CD4-positive, alpha-beta T cell treated with Interleukin-2 at 100 ng/mL for 4 hours (primary cell): ENCODE data around the gene EBNA1BP2.
"Not testable (repeated sequence)": the region's sequence is repeated elsewhere in the genome, so short reads cannot be mapped to it uniquely, and the experiment has no call there.

Experiments
- DNase-seq: peaks from one replicate; pipeline ENCODE4 v3.0.0-alpha.2; 2020; ENCODE audit warnings: low spot score

The EBNA1BP2 gene

GRCh38 chr1:43171312-43171875, 696 bp downstream of the EBNA1BP2 start:
- no peak for DNase-seq

GRCh38 chr1:43165765-43166164, 6.3 kb downstream of the EBNA1BP2 start:
- DNase-seq, result no peak

- DNase-seq, result no peak
Observed at GRCh38 chr1:43165162-43165561, 6.9 kb downstream of the EBNA1BP2 start.

GRCh38 chr1:43156026-43156425, 16.1 kb downstream of the EBNA1BP2 start:
- DNase-seq, result no peak

- no peak for DNase-seq
Observed at GRCh38 chr1:43153443-43153842, 18.6 kb downstream of the EBNA1BP2 start.

- DNase-seq, result no peak
Observed at GRCh38 chr1:43152866-43153265, 19.2 kb downstream of the EBNA1BP2 start.

GRCh38 chr1:43149889-43150288, 22.2 kb downstream of the EBNA1BP2 start:
- DNase-seq, result no peak

GRCh38 chr1:43147625-43148327, 24.3 kb downstream of the EBNA1BP2 start:
- DNase-seq, result no peak

- DNase-seq, result no peak
Observed at GRCh38 chr1:43144237-43144636, 27.9 kb downstream of the EBNA1BP2 start.

GRCh38 chr1:43143441-43143888, 28.6 kb downstream of the EBNA1BP2 start:
- DNase-seq, result no peak

GRCh38 chr1:43140583-43140982, 31.5 kb downstream of the EBNA1BP2 start:
- DNase-seq, result no peak

- DNase-seq, result no peak
Observed at GRCh38 chr1:43140010-43140409, 32.1 kb downstream of the EBNA1BP2 start.

GRCh38 chr1:43139295-43139694, 32.8 kb downstream of the EBNA1BP2 start:
- not testable (repeated sequence) for DNase-seq

- no peak for DNase-seq
Observed at GRCh38 chr1:43137445-43138052, 34.5 kb downstream of the EBNA1BP2 start.

GRCh38 chr1:43135857-43136781, 36.0 kb downstream of the EBNA1BP2 start:
- no peak for DNase-seq

- no peak for DNase-seq
Observed at GRCh38 chr1:43134640-43135039, 37.5 kb downstream of the EBNA1BP2 start.

GRCh38 chr1:43134068-43134467, 38.0 kb downstream of the EBNA1BP2 start:
- no peak for DNase-seq

- DNase-seq, result no peak
Observed at GRCh38 chr1:43129426-43129825, 42.7 kb downstream of the EBNA1BP2 start.

- no peak for DNase-seq
Observed at GRCh38 chr1:43128816-43129215, 43.3 kb downstream of the EBNA1BP2 start.

- DNase-seq, result no peak
Observed at GRCh38 chr1:43123031-43123430, 49.1 kb downstream of the EBNA1BP2 start.

GRCh38 chr1:43121256-43121900, 50.7 kb downstream of the EBNA1BP2 start:
- no peak for DNase-seq
